HG02884 (cell line): ENCODE measurements around the gene GSAP.
A peak's percentile ranks its signal among the peaks of the same experiment; 100 is the strongest.
"Not testable (repeated sequence)": the region's sequence is repeated elsewhere in the genome, so short reads cannot be mapped to it uniquely, and the experiment has no call there.

Experiments
- ATAC-seq: cut with Tn5 transposase; IDR thresholded peaks from one replicate; pipeline ENCODE4 v1.9.1; 2021; ENCODE audit warnings: mild to moderate bottlenecking, moderate library complexity; ENCODE audit not compliant: unreplicated experiment

Gene GSAP, protein sequence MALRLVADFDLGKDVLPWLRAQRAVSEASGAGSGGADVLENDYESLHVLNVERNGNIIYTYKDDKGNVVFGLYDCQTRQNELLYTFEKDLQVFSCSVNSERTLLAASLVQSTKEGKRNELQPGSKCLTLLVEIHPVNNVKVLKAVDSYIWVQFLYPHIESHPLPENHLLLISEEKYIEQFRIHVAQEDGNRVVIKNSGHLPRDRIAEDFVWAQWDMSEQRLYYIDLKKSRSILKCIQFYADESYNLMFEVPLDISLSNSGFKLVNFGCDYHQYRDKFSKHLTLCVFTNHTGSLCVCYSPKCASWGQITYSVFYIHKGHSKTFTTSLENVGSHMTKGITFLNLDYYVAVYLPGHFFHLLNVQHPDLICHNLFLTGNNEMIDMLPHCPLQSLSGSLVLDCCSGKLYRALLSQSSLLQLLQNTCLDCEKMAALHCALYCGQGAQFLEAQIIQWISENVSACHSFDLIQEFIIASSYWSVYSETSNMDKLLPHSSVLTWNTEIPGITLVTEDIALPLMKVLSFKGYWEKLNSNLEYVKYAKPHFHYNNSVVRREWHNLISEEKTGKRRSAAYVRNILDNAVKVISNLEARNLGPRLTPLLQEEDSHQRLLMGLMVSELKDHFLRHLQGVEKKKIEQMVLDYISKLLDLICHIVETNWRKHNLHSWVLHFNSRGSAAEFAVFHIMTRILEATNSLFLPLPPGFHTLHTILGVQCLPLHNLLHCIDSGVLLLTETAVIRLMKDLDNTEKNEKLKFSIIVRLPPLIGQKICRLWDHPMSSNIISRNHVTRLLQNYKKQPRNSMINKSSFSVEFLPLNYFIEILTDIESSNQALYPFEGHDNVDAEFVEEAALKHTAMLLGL

GRCh38 chr7:77415823-77416620, at the start of gene GSAP:
TSS of gene GSAP (minus strand) at chr7:77416349. CDS start at chr7:77416321, 28 bp downstream.
- peak; percentile 34 for ATAC-seq

- no peak for ATAC-seq
These were observed 49.1 kb upstream of the GSAP start for GRCh38 chr7:77465256-77465655.

DNA sequence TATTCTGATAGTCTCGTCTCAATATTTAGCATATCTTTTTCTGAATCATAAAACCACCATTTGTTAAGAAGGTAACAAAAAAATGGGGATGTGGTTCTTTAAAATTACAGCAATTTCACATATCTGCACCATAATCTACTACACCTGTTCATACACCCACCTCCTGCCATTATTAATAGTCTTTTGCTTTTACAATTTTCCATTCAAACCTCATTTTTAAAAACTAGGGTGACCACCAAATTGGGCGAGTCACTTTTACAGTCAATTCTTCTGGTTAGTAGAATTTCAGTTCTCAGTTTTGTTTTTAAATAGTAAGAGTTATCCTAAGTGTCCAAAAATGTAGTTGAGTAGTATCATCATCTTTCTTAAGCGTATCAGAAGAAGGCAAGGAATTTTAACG, 48.4 kb upstream of the GSAP start:
- ATAC-seq = peak; percentile 46

DNA sequence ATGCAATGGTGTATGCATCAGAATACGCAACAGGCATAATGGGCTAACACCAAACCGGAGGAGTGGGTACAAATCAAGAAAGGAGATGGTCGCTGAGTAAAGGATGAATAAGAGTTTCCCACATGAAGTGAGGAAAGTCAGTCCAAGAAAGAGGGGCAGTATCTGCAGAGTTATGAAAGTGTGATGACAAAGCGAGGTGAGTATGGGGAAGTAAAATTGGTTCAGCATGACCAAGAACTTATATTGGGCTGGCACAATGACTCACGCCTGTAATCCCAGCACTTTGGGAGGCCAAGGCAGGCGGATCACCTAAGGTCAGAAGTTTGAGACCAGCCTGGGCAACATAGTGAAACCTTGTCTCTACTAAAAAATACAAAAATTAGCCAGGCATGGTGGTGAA, 47.5 kb upstream of the GSAP start:
- peak; percentile 51 for ATAC-seq

DNA sequence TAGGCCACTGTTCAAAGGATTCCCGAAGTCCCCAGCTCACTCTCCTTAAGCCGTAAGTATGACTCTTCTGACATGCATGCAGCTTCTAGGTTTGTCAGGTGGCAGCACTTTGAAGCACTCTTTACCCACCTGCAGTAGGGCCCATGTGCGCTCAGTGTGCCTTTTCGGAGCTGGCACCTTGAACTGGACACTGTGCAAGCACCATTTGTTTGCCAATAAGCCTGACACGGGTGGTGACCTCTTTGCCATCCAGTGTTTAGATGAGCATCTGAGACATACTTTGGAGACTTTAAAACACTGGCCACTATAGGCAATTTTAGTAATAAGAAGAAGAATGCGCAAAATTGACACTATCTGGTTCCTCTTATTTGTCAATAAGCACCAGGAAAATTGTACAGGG, 45.7 kb upstream of the GSAP start:
- ATAC-seq = no peak

- ATAC-seq = no peak
These were observed 45.1 kb upstream of the GSAP start for GRCh38 chr7:77461246-77461645.

- ATAC-seq = no peak
These were observed 43.9 kb upstream of the GSAP start for GRCh38 chr7:77460057-77460486.

- no peak for ATAC-seq
These were observed 43.2 kb upstream of the GSAP start for GRCh38 chr7:77459311-77459726.

DNA sequence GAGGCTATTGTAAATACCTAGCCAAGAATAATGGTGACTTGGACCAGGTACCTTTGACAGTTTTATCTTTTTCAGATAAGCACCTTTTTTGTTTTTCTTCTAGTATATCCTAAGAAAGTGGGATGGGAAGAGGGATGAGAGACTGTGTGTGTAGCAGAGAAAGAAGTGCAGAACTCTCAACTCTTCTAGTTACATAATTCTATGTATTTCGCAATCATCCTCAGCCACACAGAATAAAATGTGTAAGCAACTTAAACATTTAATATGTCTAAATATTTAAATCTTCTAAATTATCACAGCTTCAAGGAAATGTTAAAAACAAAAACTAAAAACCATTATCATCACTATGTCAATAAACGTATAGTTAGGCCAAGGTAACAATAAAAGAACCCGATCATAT, 42.6 kb upstream of the GSAP start:
- ATAC-seq = no peak

GRCh38 chr7:77457779-77458178, 41.6 kb upstream of the GSAP start:
- no peak for ATAC-seq

GRCh38 chr7:77456696-77457095, 40.5 kb upstream of the GSAP start:
- ATAC-seq = no peak

GRCh38 chr7:77455321-77455720, 39.2 kb upstream of the GSAP start:
- ATAC-seq = no peak

DNA sequence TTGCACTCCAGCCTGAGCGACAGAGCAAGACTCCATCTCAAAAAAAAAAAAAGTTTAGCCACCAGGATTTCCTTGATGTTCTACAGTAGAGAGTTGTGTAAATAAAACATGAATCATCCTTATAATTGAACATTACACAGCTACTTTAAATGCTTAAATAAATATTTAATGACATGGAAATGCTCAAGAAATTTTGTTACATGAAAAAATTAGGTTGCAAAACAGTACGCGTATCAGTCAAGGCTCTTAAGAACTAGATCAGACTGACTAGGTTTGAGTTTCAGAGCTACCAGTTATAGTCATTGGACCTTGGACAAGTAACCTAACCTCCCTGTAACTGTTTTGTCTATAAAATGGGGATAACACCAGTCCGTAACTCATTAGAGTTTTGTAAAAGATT, 38.7 kb upstream of the GSAP start:
- ATAC-seq = no peak

GRCh38 chr7:77453531-77453930, 37.4 kb upstream of the GSAP start:
- no peak for ATAC-seq

DNA sequence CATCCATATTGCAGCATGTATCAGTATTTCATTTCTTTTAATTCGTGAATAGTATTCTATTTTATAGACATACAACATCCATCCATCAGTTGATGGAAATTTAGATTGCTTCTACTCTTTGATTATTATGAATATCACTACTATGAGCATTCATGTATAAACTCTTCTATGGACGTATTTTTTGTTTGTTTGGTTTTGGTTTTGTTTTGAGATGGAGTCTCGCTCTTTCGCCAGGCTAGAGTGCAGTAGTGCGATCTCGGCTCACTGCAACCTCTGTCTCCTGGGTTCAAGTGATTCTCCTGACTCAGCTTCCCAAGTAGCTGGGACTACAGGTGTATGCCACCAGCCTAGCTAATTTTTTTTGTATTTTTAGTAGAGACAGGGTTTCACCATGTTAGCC, 35.8 kb upstream of the GSAP start:
- not testable (repeated sequence) for ATAC-seq

- no peak for ATAC-seq
These were observed 34.5 kb upstream of the GSAP start for GRCh38 chr7:77450613-77451012.

DNA sequence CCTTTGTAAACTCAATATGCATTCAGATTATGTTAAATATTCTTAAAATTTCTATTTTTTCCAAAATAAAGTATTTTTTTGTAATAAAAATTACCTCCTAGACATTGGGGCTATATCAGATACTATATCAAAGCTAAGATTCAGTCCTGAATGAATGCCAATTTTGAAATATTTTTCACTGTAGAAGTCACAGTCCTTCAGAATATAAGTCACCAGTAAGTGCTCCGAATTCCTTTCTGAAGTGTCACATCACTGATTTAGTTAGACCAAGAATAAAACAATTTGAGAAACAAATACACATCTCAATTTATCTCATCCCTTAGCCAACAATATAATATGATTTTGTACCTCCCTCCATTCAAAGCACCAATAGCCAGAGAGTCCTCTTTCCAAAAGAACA, 33.9 kb upstream of the GSAP start:
- no peak for ATAC-seq

DNA sequence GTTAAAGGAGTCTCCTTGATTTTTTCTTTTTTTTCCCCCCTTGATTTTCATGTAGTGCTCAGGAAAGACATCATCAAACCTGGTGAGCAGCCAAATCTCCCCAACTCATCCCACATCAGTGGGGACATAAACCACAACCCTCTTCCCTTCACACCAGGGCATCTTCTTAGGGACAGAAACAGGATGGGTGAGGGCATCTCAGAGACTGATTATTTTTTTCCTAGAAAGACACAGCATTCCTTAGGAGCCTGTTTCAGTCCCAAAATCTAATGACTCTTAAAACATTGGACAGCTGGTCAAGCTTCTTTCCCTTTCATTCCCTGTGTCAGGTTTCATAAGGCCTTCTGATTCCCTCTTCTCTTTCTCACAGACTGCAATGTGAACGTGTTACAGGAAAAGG, 31.5 kb upstream of the GSAP start:
- ATAC-seq = no peak

- no peak for ATAC-seq
These were observed 28.0 kb upstream of the GSAP start for GRCh38 chr7:77444123-77444522.

GRCh38 chr7:77443042-77443441, 26.9 kb upstream of the GSAP start:
- no peak for ATAC-seq

GRCh38 chr7:77442636-77443035, 26.5 kb upstream of the GSAP start:
- no peak for ATAC-seq
